Measurements from ENCODE around the gene ITPK1.

Gene ITPK1

GRCh38 chr14:92920001-92920400 is 195.7 kb downstream of the ITPK1 start:
- no peak for TF ChIP-seq CTCF (conservative IDR thresholded peaks at IDR 0.05; ENCODE audit: low read depth, low read length)
- H3K27ac ChIP-seq = no peak overlapping the region
- H3K9ac ChIP-seq = no peak overlapping the region
- no peaks in the 10 kb centered on the region for H4K20me1 ChIP-seq (ENCODE audit: insufficient read depth)
- H2AFZ ChIP-seq (ENCODE audit: low read depth) = no peak overlapping the region
- peaks cover 10% of the 10 kb centered on the region for H3K4me1 ChIP-seq (ENCODE audit: low read depth, poor library complexity, severe bottlenecking)
- no peak overlapping the region for H3K4me3 ChIP-seq (IDR thresholded peaks at IDR 0.05; ENCODE audit: insufficient read depth, low read depth, low read length)
- H3K79me2 ChIP-seq (ENCODE audit: insufficient read depth, low read depth) = no peaks in the 10 kb centered on the region
- no peak overlapping the region for H3K4me2 ChIP-seq
- no peaks in the 10 kb centered on the region for H3K27me3 ChIP-seq (ENCODE audit: insufficient read depth, low read depth)
- H3K36me3 ChIP-seq (ENCODE audit: insufficient read depth) = no peaks in the 10 kb centered on the region

GRCh38 chr14:92917956-92918355 is 197.8 kb downstream of the ITPK1 start:
- Histone ChIP-seq H3K27me3 (ENCODE audit: insufficient read depth, low read depth) (no peaks in the 10 kb centered on the region), H3K4me3 (IDR thresholded peaks at IDR 0.05; ENCODE audit: insufficient read depth, low read depth, low read length) (no peak overlapping the region), H3K27ac (no peak overlapping the region), H3K36me3 (ENCODE audit: insufficient read depth) (no peaks in the 10 kb centered on the region), H3K79me2 (ENCODE audit: insufficient read depth, low read depth) (no peaks in the 10 kb centered on the region), H3K4me1 (ENCODE audit: low read depth, poor library complexity, severe bottlenecking) (no peaks in the 10 kb centered on the region), H3K4me2 (no peak overlapping the region), H4K20me1 (ENCODE audit: insufficient read depth) (no peaks in the 10 kb centered on the region), H3K9ac (no peak overlapping the region), H2AFZ (ENCODE audit: low read depth) (no peak overlapping the region)
- no peak for TF ChIP-seq CTCF (conservative IDR thresholded peaks at IDR 0.05; ENCODE audit: low read depth, low read length)

- Histone ChIP-seq H3K27me3 (ENCODE audit: insufficient read depth, low read depth) (no peaks in the 10 kb centered on the region), H3K9ac (no peak overlapping the region), H2AFZ (ENCODE audit: low read depth) (no peak overlapping the region), H3K27ac (no peak overlapping the region), H3K4me3 (IDR thresholded peaks at IDR 0.05; ENCODE audit: insufficient read depth, low read depth, low read length) (no peak overlapping the region), H4K20me1 (ENCODE audit: insufficient read depth) (no peaks in the 10 kb centered on the region), H3K36me3 (ENCODE audit: insufficient read depth) (no peaks in the 10 kb centered on the region), H3K4me1 (ENCODE audit: low read depth, poor library complexity, severe bottlenecking) (no peaks in the 10 kb centered on the region), H3K4me2 (no peak overlapping the region), H3K79me2 (ENCODE audit: insufficient read depth, low read depth) (no peaks in the 10 kb centered on the region)
- no peak for TF ChIP-seq CTCF (conservative IDR thresholded peaks at IDR 0.05; ENCODE audit: low read depth, low read length)
These were observed 198.4 kb downstream of the ITPK1 start for GRCh38 chr14:92917041-92917940.

- H2AFZ ChIP-seq (ENCODE audit: low read depth) = no peak overlapping the region
- H4K20me1 ChIP-seq (ENCODE audit: insufficient read depth) = no peaks in the 10 kb centered on the region
- H3K36me3 ChIP-seq (ENCODE audit: insufficient read depth) = no peaks in the 10 kb centered on the region
- no peaks in the 10 kb centered on the region for H3K4me1 ChIP-seq (ENCODE audit: low read depth, poor library complexity, severe bottlenecking)
- no peaks in the 10 kb centered on the region for H3K79me2 ChIP-seq (ENCODE audit: insufficient read depth, low read depth)
- H3K9ac ChIP-seq = no peak overlapping the region
- H3K4me2 ChIP-seq = no peak overlapping the region
- H3K27ac ChIP-seq = no peak overlapping the region
- no peak overlapping the region for H3K4me3 ChIP-seq (IDR thresholded peaks at IDR 0.05; ENCODE audit: insufficient read depth, low read depth, low read length)
- TF ChIP-seq CTCF (conservative IDR thresholded peaks at IDR 0.05; ENCODE audit: low read depth, low read length) = no peak
- no peaks in the 10 kb centered on the region for H3K27me3 ChIP-seq (ENCODE audit: insufficient read depth, low read depth)
These were observed 199.5 kb downstream of the ITPK1 start for GRCh38 chr14:92916201-92916600.

Data from KMS-11 (cell line).